ENCODE data around the gene TRIM15.

DNA sequence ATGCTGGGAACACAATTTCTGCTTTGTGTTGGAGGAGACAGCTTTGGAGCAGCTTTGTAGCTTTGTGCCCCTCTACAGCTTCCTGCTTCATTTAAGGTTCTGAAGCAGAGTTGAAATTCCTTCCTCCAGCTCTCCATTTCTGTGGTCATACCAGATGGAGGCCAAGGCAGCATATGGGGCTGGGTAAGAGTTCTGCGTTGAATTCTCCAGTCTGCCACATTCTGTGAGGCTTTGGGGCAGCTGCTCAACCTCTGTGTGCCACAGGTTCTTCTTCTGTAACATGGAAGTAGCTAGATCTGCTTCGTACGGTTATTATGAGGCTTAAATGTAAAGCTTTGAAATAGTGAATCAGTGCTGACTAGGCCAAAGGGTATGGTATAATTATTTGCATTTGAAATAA is 52.8 kb downstream of the TRIM15 start:
- TF ChIP-seq POLR2A (IDR thresholded peaks at IDR 0.05; ENCODE audit: low read depth, low read length): no peak
- no peak for TF ChIP-seq CTCF (IDR thresholded peaks at IDR 0.05; ENCODE audit: extremely low read depth in 1 of 2, insufficient read depth in 1 of 2, low read depth in 1 of 2, low read length in 2 of 2)
- TF ChIP-seq POLR2AphosphoS5 (IDR thresholded peaks at IDR 0.05; ENCODE audit: insufficient read depth, low read depth, low read length): no peak
- TF ChIP-seq EZH2 (IDR thresholded peaks at IDR 0.05; ENCODE audit: borderline replicate concordance, low read depth, low read length, severe bottlenecking): no peak
- TF ChIP-seq, protein P1, sequence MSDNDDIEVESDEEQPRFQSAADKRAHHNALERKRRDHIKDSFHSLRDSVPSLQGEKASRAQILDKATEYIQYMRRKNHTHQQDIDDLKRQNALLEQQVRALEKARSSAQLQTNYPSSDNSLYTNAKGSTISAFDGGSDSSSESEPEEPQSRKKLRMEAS (IDR thresholded peaks at IDR 0.05; ENCODE audit: insufficient read depth, insufficient read length): no peak
- no peak for TF ChIP-seq JUN (IDR thresholded peaks at IDR 0.05; ENCODE audit: borderline replicate concordance, insufficient read depth, insufficient read length, low read depth)
- no peak for TF ChIP-seq MYC (IDR thresholded peaks at IDR 0.05; ENCODE audit: low read depth, low read length)

Data from endothelial cell of umbilical vein (primary cell).